Upper lobe of right lung (tissue), 1 donor: ENCODE measurements around the gene FHIT. TPM values are rescaled to one million over a fixed set of nuclear protein-coding genes. Genes with fewer than 3 reads are reported as not detected.

ENCODE experiments used
- ATAC-seq: fragments of 200-7000 bp; cut with Tn5 transposase; one replicate; pipeline ENCODE4 v1.9.1; 2020; ENCODE audit warnings: mild to moderate bottlenecking, moderate library complexity
- DNase-seq: peaks from one replicate; pipeline ENCODE4 v3.0.0-alpha.2; 2020
- H3K27ac ChIP-seq: fragments of 200-600 bp; one replicate; pipeline ENCODE4 v1.8.0; 2022
- H3K27me3 ChIP-seq: fragments of 200-600 bp; one replicate; pipeline ENCODE4 v1.8.0; 2022; ENCODE audit warnings: mild to moderate bottlenecking
- H3K36me3 ChIP-seq: fragments of 200-600 bp; one replicate; pipeline ENCODE4 v1.8.0; 2022
- H3K4me1 ChIP-seq: fragments of 200-600 bp; one replicate; pipeline ENCODE4 v1.8.0; 2022
- H3K4me3 ChIP-seq: fragments of 200-600 bp; one replicate; pipeline ENCODE4 v1.8.0; 2022; ENCODE audit warnings: mild to moderate bottlenecking
- H3K9me3 ChIP-seq: fragments of 200-600 bp; one replicate; pipeline ENCODE4 v1.8.0; 2022
- CTCF ChIP-seq: fragments of 200-600 bp; IDR thresholded peaks from one replicate; pipeline ENCODE4 v1.8.0; 2022; ENCODE audit warnings: antibody characterized with exemption
- intact Hi-C: fragments of 100-400 bp; cut with DNase I; formaldehyde crosslinking; loops from one replicate; pipeline ENCODE4 v1.11.0; 2022
- total RNA-seq: library from RNA; stranded (reverse); fragmentation: NEBNext Ultra II Directional; extraction: Animal tissue kit (Norgen Biotek cat#: 25700); gene quantifications from one replicate; pipeline ENCODE4 v1.2.1, GENCODE V29; 2021
- donor health status: DM: no; HTN: yes; CAD: no; lungs with severe emphysema.

Gene FHIT
- total RNA-seq, 1 donor from 2014 or later: 9.6 TPM

- no peaks in the 10 kb centered on the region for H3K36me3 ChIP-seq
- no peak overlapping the region for H3K27ac ChIP-seq
- no peaks in the 10 kb centered on the region for H3K27me3 ChIP-seq
- H3K4me3 ChIP-seq: no peak overlapping the region
- intact Hi-C loops: no loop called here
- H3K4me1 ChIP-seq: no peaks in the 10 kb centered on the region
- H3K9me3 ChIP-seq: no peaks in the 10 kb centered on the region
- no peak for TF ChIP-seq CTCF
- ATAC-seq (no peak), DNase-seq (no peak)
Observed at GRCh38 chr3:60765776-60766175, 485.5 kb downstream of the FHIT start.

- no peak for TF ChIP-seq CTCF
- Histone ChIP-seq H3K36me3 (no peaks in the 10 kb centered on the region), H3K27ac (no peak overlapping the region), H3K4me1 (no peaks in the 10 kb centered on the region), H3K27me3 (no peaks in the 10 kb centered on the region), H3K4me3 (no peak overlapping the region), H3K9me3 (no peaks in the 10 kb centered on the region)
- DNase-seq (no peak), ATAC-seq (no peak)
- intact Hi-C loops: no loop called here
Observed at GRCh38 chr3:60764870-60765269, 486.4 kb downstream of the FHIT start.

GRCh38 chr3:60760145-60760544, 491.1 kb downstream of the FHIT start:
- Histone ChIP-seq H3K4me3 (no peak overlapping the region), H3K4me1 (no peaks in the 10 kb centered on the region), H3K9me3 (no peaks in the 10 kb centered on the region), H3K36me3 (no peaks in the 10 kb centered on the region), H3K27me3 (no peaks in the 10 kb centered on the region), H3K27ac (no peak overlapping the region)
- no peak for TF ChIP-seq CTCF
- ATAC-seq (peak; percentile 22), DNase-seq (no peak)
- intact Hi-C loops: no loop called here

GRCh38 chr3:60759439-60759838, 491.8 kb downstream of the FHIT start:
- Histone ChIP-seq H3K27me3 (no peaks in the 10 kb centered on the region), H3K9me3 (no peaks in the 10 kb centered on the region), H3K36me3 (no peaks in the 10 kb centered on the region), H3K27ac (no peak overlapping the region), H3K4me1 (no peaks in the 10 kb centered on the region), H3K4me3 (no peak overlapping the region)
- intact Hi-C loops: no loop called here
- no peak for TF ChIP-seq CTCF
- DNase-seq (no peak), ATAC-seq (no peak)

GRCh38 chr3:60758831-60759230, 492.4 kb downstream of the FHIT start:
- TF ChIP-seq CTCF: no peak
- intact Hi-C loops: no loop called here
- ATAC-seq: no peak

GRCh38 chr3:60758171-60758570, 493.1 kb downstream of the FHIT start:
- no peaks in the 10 kb centered on the region for H3K4me1 ChIP-seq
- no peaks in the 10 kb centered on the region for H3K27me3 ChIP-seq
- intact Hi-C loops: no loop called here
- H3K27ac ChIP-seq: no peak overlapping the region
- no peak for TF ChIP-seq CTCF
- H3K36me3 ChIP-seq: no peaks in the 10 kb centered on the region
- DNase-seq (no peak), ATAC-seq (no peak)
- no peaks in the 10 kb centered on the region for H3K9me3 ChIP-seq
- H3K4me3 ChIP-seq: no peak overlapping the region

More at GRCh38 chr3:60758831-60759230, 492.4 kb downstream of the FHIT start:
- Histone ChIP-seq H3K4me3 (no peak overlapping the region), H3K9me3 (no peaks in the 10 kb centered on the region), H3K27ac (no peak overlapping the region), H3K4me1 (no peaks in the 10 kb centered on the region), H3K27me3 (no peaks in the 10 kb centered on the region), H3K36me3 (no peaks in the 10 kb centered on the region)
- DNase-seq: no peak
